ENCODE results near the gene SLC6A1.

Gene SLC6A1

DNA sequence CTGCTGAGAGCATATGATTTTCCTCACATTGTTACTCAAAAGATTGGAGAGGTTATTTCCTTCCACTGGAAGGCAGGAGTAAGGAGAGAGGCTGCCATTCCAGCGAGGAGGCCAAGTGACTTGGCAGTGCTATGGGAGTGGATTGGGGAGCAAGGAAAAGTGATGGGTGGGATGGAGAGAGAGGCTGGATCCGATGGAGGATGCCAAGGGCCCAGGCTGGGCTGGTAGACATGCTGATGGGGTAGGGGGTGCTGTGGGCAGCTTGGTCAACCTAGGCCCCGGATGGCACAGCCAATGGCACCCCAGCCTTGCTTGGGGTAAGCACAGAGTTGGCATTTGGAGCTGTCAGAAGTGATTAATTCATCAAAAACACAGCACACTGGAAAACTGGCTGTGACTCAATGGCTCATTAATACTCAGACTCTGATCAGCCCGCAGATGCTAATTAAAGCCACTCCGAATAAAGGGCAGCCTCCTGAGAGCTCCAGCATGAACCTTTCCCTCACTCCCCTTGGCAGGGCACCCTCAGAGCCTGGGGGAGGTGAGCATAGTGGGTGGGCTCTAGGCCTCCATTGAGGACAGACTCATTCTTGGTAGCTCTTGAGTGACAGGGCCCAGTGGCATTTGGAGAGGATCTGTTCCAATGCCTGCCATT, 22.1 kb upstream of the SLC6A1 start:
- no peak for DNase-seq (ENCODE audit: low read depth)

DNA sequence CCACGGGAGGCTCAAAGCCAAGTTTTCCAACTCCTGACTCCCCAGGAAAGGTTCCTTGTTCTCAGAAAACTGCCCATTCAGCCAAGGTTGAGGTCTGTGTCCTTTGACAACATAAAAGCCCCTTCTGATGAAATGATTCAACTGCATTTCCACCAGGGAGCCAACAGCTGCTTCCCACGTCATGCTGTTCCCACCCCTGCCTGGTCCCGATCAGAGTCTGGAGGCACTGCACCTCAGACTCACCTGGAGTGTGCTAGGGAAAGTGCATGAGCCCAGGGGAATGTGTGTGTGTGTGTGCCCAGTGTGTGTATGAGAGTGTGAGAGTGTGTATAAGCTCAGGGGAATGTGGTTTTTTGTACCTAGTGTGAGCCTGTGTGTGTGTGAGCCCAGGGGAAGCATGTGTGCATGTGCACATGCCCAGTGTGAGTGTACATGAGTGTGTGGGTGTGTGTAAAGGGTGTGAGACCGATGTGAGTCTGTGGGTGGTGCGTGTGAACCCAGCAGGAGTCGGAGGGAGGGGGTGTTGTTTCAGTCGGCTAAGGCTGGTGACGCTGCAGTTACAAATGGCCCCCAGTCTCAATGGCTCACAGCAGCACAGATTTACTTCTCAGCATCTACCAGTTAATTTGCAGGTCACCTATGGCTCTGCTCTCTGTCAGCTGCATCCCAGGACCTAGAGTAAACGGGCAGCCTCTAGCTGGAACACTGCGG, 20.3 kb upstream of the SLC6A1 start:
- DNase-seq (ENCODE audit: low read depth): no peak

DNA sequence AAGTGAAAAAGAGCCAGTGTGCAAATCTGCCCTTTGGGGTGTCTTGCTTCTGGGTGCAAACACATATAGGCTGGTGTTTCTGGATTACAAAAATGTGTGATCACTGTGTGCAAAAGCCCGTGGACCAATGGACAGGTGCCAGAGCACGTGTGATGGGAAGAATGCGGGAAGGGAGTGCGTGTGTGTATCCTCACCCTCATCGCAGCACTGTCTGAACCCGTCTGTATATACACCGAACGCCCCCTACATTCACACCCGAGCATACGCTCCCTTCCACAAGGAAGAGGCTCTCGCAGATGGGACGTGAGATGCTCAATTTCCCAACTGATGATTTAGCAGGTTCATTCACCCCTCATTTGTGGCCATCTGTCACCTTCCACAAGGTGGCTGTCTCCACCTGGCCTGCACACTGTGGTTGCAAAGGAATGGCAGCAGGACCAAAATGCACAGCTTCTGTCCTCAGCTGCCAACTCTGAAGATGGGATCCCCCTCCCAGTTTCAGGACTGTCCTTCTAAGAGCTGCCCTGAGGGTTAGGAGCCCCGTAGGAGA, 19.4 kb upstream of the SLC6A1 start:
- no peak for DNase-seq (ENCODE audit: low read depth)

DNA sequence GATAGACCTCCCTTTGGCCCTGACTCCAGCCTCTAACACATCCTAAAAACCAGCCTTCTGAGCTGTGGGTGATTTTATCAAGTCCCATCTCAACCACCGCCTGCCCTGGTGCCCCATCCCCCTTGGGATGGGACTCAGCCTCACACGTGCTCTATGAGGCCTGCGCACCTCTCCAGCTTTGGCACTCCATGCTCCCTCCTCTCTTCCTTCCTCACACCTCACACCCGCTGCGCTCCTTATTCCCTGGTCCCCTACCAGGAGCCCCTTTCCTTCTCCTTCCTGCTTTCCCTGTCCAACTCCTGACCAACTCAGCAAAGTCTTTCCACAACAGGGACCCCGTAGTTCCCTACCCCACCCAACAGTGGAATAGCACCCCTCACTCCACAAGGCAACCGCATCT, 18.4 kb upstream of the SLC6A1 start:
- DNase-seq (ENCODE audit: low read depth): no peak

DNA sequence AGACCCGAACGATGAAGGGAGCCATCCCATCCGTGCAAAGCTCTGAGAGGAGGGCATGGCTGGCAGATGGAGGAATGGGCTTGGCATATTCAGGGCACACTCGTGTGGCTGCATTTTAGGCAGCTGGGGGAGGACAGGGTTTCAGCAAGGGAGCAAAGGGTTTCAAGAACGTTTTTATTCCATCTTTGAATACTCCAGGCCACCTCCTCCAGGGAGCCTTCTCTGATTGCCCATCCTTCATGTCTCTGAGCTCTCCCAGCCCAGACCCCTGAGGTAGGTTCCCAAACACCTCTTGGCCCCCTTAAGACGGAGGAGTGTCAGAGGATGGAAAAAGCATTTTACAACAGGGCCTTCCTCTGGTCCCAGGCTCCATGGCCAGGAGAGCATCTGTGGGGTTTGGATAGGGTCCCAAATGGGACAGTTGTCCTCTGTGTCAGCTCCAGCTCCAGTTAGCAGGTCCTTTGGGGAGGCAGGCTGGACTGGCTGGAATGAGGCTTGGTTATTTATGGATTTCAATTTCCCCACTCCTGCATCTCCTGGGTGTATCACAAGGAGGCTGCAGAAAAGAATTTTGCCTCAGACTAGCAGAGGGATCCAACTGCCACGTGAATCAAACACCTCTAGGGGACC, 17.7 kb upstream of the SLC6A1 start:
- no peak for DNase-seq (ENCODE audit: low read depth)

GRCh38 chr3:10975695-10976234, 16.8 kb upstream of the SLC6A1 start:
- DNase-seq (ENCODE audit: low read depth): no peak

DNA sequence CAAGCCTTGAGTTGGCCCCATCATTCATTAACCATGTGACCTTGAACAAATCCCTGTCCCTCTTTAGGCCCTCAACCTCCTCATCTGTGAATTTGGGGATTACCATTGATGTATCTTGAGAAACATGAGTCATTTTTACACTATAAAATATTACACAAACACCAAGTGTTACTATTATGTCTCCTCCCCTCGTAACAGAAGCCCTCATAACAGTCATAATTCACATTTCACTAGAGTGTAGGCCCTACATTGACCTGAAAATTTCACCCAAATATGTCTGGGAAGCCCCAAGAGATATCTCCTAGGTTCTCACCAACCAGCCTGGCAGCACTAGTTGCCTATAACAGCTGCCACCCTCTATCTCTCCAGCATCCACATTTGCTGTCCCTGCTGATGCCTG, 15.8 kb upstream of the SLC6A1 start:
- no peak for DNase-seq (ENCODE audit: low read depth)

- DNase-seq (ENCODE audit: low read depth): no peak
Measured at GRCh38 chr3:10977892-10978510, 14.5 kb upstream of the SLC6A1 start.

GRCh38 chr3:10978956-10979355, 13.6 kb upstream of the SLC6A1 start:
- DNase-seq (ENCODE audit: low read depth): no peak

- DNase-seq (ENCODE audit: low read depth): no peak
Measured at GRCh38 chr3:10980312-10980711, 12.2 kb upstream of the SLC6A1 start.

GRCh38 chr3:10981031-10981430, 11.5 kb upstream of the SLC6A1 start:
- DNase-seq (ENCODE audit: low read depth): no peak

DNA sequence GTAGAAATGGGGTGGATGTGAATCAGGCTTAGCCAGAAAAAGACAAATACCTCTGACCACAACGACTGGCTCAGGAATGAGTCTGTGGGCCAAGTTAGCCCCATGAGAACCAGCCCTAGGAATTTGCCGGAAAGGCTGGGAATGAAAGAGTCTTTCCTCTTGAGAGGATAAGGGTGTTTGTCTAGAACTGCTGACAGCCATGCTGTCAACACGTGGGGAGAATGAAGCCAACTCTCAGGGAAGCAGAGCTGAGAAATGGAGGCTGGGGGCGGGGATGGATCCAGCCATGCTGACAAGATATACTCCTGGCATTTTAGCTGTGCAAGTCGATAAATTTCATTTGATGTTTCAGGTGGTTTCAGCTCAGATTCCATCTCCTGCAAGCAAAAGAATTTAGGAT, 10.6 kb upstream of the SLC6A1 start:
- DNase-seq (ENCODE audit: low read depth): no peak

GRCh38 chr3:10982782-10983181, 9.8 kb upstream of the SLC6A1 start:
- DNase-seq (ENCODE audit: low read depth): no peak

- DNase-seq (ENCODE audit: low read depth): no peak
Measured at GRCh38 chr3:10983219-10983916, 9.2 kb upstream of the SLC6A1 start.

DNA sequence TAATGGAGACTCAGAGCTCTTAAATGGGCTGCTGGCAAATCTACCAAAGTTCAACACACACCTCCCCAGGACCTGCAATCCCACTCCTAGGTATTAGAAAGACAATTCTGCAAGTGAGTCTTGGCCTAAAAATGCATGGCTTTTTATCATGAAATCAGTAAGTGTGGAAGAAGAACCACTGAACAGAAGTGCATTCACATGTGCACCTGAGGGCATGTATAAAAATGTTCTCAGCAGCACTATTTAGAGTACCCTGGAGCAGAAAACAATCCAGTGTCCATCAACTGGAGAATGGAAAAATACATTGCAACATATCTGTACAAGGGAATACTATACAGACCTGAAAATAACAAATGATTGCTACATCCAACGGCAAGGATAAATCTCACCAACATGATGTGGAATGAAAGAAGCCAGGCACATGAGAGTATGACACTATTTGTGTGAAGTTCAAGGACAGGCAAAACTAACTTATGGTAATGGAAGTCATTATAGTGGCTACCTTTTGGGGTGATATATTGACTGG, 8.1 kb upstream of the SLC6A1 start:
- no peak for DNase-seq (ENCODE audit: low read depth)

GRCh38 chr3:10985181-10985580, 7.4 kb upstream of the SLC6A1 start:
- DNase-seq (ENCODE audit: low read depth): no peak

- DNase-seq (ENCODE audit: low read depth): no peak
Measured at GRCh38 chr3:10986592-10986991, 6.0 kb upstream of the SLC6A1 start.

- DNase-seq (ENCODE audit: low read depth): no peak
Measured at GRCh38 chr3:10988001-10988665, 4.4 kb upstream of the SLC6A1 start.

DNA sequence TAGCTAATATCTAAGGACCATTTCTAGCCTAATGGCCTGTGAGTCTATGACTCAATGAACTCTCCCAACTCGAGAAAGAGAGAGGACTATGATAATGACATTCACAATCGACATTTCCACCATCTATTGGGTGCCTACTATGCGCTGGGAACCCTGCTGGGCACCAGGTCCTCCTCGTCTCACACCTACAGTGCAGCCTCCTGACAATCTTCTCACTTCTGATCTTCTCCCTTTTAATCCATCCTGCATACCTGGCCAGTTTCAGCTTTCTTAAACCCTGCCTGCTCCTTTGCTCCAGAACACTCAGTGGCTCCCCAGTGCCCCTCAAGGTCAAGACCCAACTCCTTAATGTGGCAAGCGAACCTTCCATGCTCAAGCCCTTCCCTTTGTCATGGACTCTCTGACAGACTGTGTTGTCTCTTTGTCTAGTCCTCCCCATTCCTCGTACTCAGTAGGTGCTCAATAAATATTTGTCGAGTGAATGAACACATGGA, 3.5 kb upstream of the SLC6A1 start:
- no peak for DNase-seq (ENCODE audit: low read depth)

GRCh38 chr3:10992943-10993728, 588 bp downstream of the SLC6A1 start:
- DNase-seq (ENCODE audit: low read depth): no peak
